ENCODE data around the gene SUMF2. TPM values are rescaled to one million over a fixed set of nuclear protein-coding genes. Genes with fewer than 3 reads are reported as not detected.
A peak's percentile ranks its signal among the peaks of the same experiment; 100 is the strongest.
"Not testable (repeated sequence)": the region's sequence is repeated elsewhere in the genome, so short reads cannot be mapped to it uniquely, and the experiment has no call there.

Gene SUMF2
- 107 and 110 TPM in 2 replicates for total RNA-seq
- 91.3 and 92.4 TPM in 2 replicates for polyA plus RNA-seq
- polyA plus RNA-seq (2011; cell fraction: cytosol; rRNA removed): 102 and 119 TPM in 2 replicates
- polyA plus RNA-seq (2011; cell fraction: nucleus; rRNA removed): 169 and 183 TPM in 2 replicates
- polyA plus RNA-seq (2012): 88.0 and 88.7 TPM in 2 replicates
- 93.6 and 96.9 TPM in 2 replicates for polyA minus RNA-seq
- 42.5 TPM for polyA minus RNA-seq (2011; cell fraction: cytosol; rRNA and poly(A)+ RNA removed)
- 46.1 and 56.9 TPM in 2 replicates for polyA minus RNA-seq (2011; cell fraction: nucleus; rRNA and poly(A)+ RNA removed)
- percentile 67 among the genes with signal in this experiment for Bru-seq, nascent RNA
- BruChase-seq, experiment 1, labeled RNA remaining after a 6-hour chase: percentile 72 among the genes with signal in this experiment
- percentile 71 among the genes with signal in this experiment for BruChase-seq, experiment 2, labeled RNA remaining after a 2-hour chase
- long read RNA-seq, transcript SUMF2-204 (8 exons, 1,683 nt): minor isoform, 9 of 264 reads
- long read RNA-seq, transcript SUMF2-208 (9 exons, 2,052 nt): major isoform, 175 of 264 reads
- long read RNA-seq, transcript SUMF2-205 (10 exons, 1,171 nt): minor isoform, 9 of 264 reads
- long read RNA-seq, transcript SUMF2-207 (8 exons, 1,792 nt): minor isoform, 6 of 264 reads
- long read RNA-seq, partial matches to known transcripts: 11 of 264 reads
- long read RNA-seq, other reads (novel, unspliced or antisense): 42 of 264 reads

DNA sequence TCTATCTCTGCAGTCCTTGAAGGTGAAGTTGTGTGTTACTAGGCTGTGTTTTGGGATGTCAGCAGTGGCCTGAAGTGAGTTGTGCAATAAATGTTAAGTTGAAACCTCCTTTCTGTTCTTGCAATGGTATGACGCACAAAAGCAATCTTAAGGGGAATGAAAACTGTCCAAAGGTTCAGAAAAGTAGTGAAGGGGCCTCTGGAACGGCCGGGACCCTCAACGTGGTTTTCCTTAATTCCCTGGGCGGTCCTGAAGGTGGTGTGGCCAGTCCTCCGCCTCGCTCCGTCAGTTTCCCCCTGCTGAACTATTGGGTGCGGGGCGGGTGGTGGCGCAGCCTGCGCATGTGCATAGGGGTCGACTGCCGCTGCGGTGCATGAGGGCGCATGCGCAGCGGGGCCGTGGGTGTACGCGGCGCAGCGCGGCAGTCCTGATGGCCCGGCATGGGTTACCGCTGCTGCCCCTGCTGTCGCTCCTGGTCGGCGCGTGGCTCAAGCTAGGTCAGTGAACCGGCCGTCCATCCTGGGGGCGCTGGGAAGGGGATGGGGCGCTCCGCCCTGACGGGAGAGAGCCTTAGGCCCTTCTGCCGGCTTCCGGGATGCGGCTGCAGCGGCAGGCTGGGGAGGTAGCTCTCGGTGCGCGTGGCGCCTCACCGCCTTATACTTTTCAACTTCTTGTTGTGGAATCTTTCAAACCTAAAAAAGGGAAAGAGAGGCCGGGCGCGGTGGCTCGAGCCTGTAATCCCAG is at the start of gene SUMF2:
Gene SUMF2, plus strand, starts transcription at position 405 of the 744 bp plus-strand sequence. Its CDS starts 26 bp downstream, at position 431.
- TF ChIP-seq MYC (IDR thresholded peaks at IDR 0.05; ENCODE audit: low read depth, low read length): peak; percentile 80
- TF ChIP-seq, protein P1, sequence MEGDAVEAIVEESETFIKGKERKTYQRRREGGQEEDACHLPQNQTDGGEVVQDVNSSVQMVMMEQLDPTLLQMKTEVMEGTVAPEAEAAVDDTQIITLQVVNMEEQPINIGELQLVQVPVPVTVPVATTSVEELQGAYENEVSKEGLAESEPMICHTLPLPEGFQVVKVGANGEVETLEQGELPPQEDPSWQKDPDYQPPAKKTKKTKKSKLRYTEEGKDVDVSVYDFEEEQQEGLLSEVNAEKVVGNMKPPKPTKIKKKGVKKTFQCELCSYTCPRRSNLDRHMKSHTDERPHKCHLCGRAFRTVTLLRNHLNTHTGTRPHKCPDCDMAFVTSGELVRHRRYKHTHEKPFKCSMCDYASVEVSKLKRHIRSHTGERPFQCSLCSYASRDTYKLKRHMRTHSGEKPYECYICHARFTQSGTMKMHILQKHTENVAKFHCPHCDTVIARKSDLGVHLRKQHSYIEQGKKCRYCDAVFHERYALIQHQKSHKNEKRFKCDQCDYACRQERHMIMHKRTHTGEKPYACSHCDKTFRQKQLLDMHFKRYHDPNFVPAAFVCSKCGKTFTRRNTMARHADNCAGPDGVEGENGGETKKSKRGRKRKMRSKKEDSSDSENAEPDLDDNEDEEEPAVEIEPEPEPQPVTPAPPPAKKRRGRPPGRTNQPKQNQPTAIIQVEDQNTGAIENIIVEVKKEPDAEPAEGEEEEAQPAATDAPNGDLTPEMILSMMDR (IDR thresholded peaks at IDR 0.05; ENCODE audit: extremely low read depth in 1 of 2, insufficient read depth in 1 of 2, low read depth in 1 of 2, low read length in 2 of 2): peak; percentile 4 to 39
- TF ChIP-seq POLR2AphosphoS5 (IDR thresholded peaks at IDR 0.05; ENCODE audit: insufficient read depth, low read depth, low read length): peak; percentile 98
- peak; percentile 97 for TF ChIP-seq POLR2A (IDR thresholded peaks at IDR 0.05; ENCODE audit: low read depth, low read length)
- TF ChIP-seq EZH2 (IDR thresholded peaks at IDR 0.05; ENCODE audit: borderline replicate concordance, low read depth, low read length, severe bottlenecking): no peak
- peak; percentile 61 for TF ChIP-seq MAX (IDR thresholded peaks at IDR 0.05; ENCODE audit: insufficient read depth, insufficient read length)
- TF ChIP-seq JUN (IDR thresholded peaks at IDR 0.05; ENCODE audit: borderline replicate concordance, insufficient read depth, insufficient read length, low read depth): no peak
- intact Hi-C loops (cut with micrococcal nuclease): loop anchor here (1.0 to 2.0 kb wide), 4 partner anchors 13 to 59 kb away; partner anchors contain the start of genes CCT6A, CHCHD2 and PSPH

DNA sequence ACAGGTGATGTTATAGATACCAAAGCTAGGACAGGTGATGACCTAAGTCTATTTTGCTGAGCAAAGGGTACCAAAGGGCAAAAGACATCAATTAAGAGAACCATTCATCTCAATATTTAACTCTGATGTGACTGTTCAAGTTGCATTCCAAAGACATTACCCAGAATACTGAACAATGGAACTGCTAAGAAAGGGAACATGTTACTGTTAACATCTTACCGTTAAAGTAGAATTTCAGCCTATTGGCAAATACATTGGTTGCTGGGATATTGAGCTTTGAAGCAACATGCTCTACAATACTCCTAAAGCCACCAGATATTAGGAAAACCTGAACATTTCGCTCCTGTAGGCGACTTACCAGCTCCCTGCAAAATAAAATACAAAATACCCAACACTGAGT is 47.1 kb upstream of the SUMF2 start:
- not testable (repeated sequence) for BruUV-seq (replicated peaks)

More for the DNA sequence above, at the start of gene SUMF2:
- ChIA-PET POLR2A (interaction anchor here (0.7 to 2.0 kb wide), 2 partner anchors 13 to 52 kb away, joined by 7 to 27 read pairs; partner anchors contain the start of genes CCT6A and PSPH), CTCF (interaction anchor here (0.9 to 2.9 kb wide), 8 partner anchors 10 to 59 kb away, joined by 3 to 26 read pairs (median 8); partner anchors contain the start of gene PHKG1)
- FAIRE-seq: no peak
- H2AFZ ChIP-seq (ENCODE audit: low read depth, low read length): peak within 1 kb of the TSS; percentile 24
- H3K4me2 ChIP-seq (ENCODE audit: insufficient read depth, low read length): peak within 1 kb of the TSS; percentile 54
- peak within 1 kb of the TSS; percentile 21 for H3K27ac ChIP-seq (ENCODE audit: insufficient read depth, low read depth, low read length)
- H4K20me1 ChIP-seq (replicated peaks; ENCODE audit: control insufficient read depth, extremely low read depth, insufficient read depth, low read length): peaks cover 4% of the 10 kb centered on the region
- H3K9ac ChIP-seq (replicated peaks; ENCODE audit: extremely low read depth, insufficient read depth, low read length): peak within 1 kb of the TSS; percentile 59
- H3K9me3 ChIP-seq (replicated peaks; ENCODE audit: control insufficient read depth, insufficient read depth, low read length): no peaks in the 10 kb centered on the region
- H3K79me2 ChIP-seq (ENCODE audit: control insufficient read depth, insufficient read depth, low read length): peaks cover 15% of the 10 kb centered on the region
- H3K4me1 ChIP-seq (ENCODE audit: control insufficient read depth, extremely low read depth, insufficient read depth, low read length): peaks cover 37% of the 10 kb centered on the region
- H3K36me3 ChIP-seq (ENCODE audit: control insufficient read depth in 2 of 2, extremely low read depth in 1 of 2, insufficient read depth in 2 of 2, low read length in 2 of 2): peaks cover 5 to 22% of the 10 kb centered on the region in 2 experiments
- DNase-seq (ENCODE audit: low read depth, low spot score): peak; percentile 94
- no peaks in the 10 kb centered on the region for H3K27me3 ChIP-seq (ENCODE audit: control insufficient read depth in 2 of 2, insufficient read depth in 2 of 2, low read length in 2 of 2)
- dilution Hi-C loops (cut with MboI; ENCODE audit: extremely low pct_ligation_motif_present, low sequenced_read_pairs): no loop called here
- H3K4me3 ChIP-seq (replicated peaks in 1 of 3; ENCODE audit: insufficient read depth in 1 of 3, low read depth in 1 of 3, low read length in 3 of 3): peak within 1 kb of the TSS; percentile 14 to 75 (median 60)
- no peaks in the 10 kb centered on the region for H3K9me1 ChIP-seq (replicated peaks; ENCODE audit: control insufficient read depth, extremely low read depth, insufficient read depth, low read length)
- BruUV-seq (replicated peaks): no TSS peak

More for the DNA sequence above, 47.1 kb upstream of the SUMF2 start:
- H3K9ac ChIP-seq (replicated peaks; ENCODE audit: extremely low read depth, insufficient read depth, low read length); H4K20me1 ChIP-seq (replicated peaks; ENCODE audit: control insufficient read depth, extremely low read depth, insufficient read depth, low read length); H3K4me2 ChIP-seq (ENCODE audit: insufficient read depth, low read length); H3K27ac ChIP-seq (ENCODE audit: insufficient read depth, low read depth, low read length); DNase-seq (ENCODE audit: low read depth, low spot score); H3K79me2 ChIP-seq (ENCODE audit: control insufficient read depth, insufficient read depth, low read length); POLR2A ChIA-PET; H2AFZ ChIP-seq (ENCODE audit: low read depth, low read length); H3K9me3 ChIP-seq (replicated peaks; ENCODE audit: control insufficient read depth, insufficient read depth, low read length); FAIRE-seq; H3K4me3 ChIP-seq (replicated peaks in 1 of 3; ENCODE audit: insufficient read depth in 1 of 3, low read depth in 1 of 3, low read length in 3 of 3); H3K9me1 ChIP-seq (replicated peaks; ENCODE audit: control insufficient read depth, extremely low read depth, insufficient read depth, low read length); dilution Hi-C loops (cut with MboI; ENCODE audit: extremely low pct_ligation_motif_present, low sequenced_read_pairs); H3K4me1 ChIP-seq (ENCODE audit: control insufficient read depth, extremely low read depth, insufficient read depth, low read length); intact Hi-C loops (cut with micrococcal nuclease); H3K27me3 ChIP-seq (ENCODE audit: control insufficient read depth in 2 of 2, insufficient read depth in 2 of 2, low read length in 2 of 2); H3K36me3 ChIP-seq (ENCODE audit: control insufficient read depth in 2 of 2, extremely low read depth in 1 of 2, insufficient read depth in 2 of 2, low read length in 2 of 2): not testable (repeated sequence)
- CTCF ChIA-PET: interaction anchor here (1.5 kb wide), 1 partner anchor 56 kb away, joined by 4 read pairs; no protein-coding TSS in a partner anchor
